H1 (cell line): ENCODE results near the gene RAD51D.

ENCODE experiments used
- GTF2F1 ChIP-seq: IDR thresholded peaks from 2 replicates; pipeline ENCODE4 v1.6.1; 2012; ENCODE audit warnings: low read depth, low read length, improper control_type of control experiment, borderline replicate concordance
- RAD21 ChIP-seq, 2 experiments: IDR thresholded peaks in 1 of 2; conservative IDR thresholded peaks in 1 of 2; 2 replicates each; pipeline ENCODE4 v1.6.1; 2011; ENCODE audit warnings: low read depth in 2 of 2, low read length in 2 of 2, improper control_type of control experiment in 1 of 2, inconsistent platforms in 1 of 2, mild to moderate bottlenecking in 1 of 2, moderate library complexity in 1 of 2
- SIX5 ChIP-seq: IDR thresholded peaks from 2 replicates; pipeline ENCODE4 v1.6.1; 2011; ENCODE audit warnings: mild to moderate bottlenecking, low read depth, low read length
- TF ChIP-seq, protein P1 (sequence below), 3 experiments: IDR thresholded peaks; 1 replicate in 2 of 3; 2 replicates in 1 of 3; pipeline versions ENCODE4 v1.5.1 to v1.6.1; 2011; ENCODE audit warnings: low read length in 3 of 3, mild to moderate bottlenecking in 3 of 3, inconsistent platforms in 2 of 3, low read depth in 1 of 3, moderate library complexity in 1 of 3; ENCODE audit not compliant: insufficient read depth in 1 of 3; ENCODE audit errors: control extremely low read depth in 1 of 3

DNA sequence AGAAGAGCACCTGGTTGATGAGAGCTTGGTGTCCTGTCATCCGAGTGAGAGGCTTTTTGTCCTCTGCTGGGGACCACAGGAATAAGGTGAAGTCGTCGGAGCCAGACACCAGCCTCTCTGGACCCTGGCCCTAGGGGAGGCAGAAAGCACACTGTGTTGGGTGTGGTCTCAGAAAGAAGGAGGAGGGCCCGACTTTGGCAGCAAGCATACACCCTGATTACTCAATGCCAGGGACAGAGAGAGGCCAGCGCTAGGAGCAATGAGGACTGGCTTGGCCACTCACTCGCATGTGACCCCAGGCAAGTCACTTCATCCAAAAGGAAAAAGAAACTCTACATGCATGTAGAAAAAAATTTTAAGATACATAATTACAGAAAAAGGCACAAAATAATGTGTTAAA, 15.7 kb upstream of the RAD51D start:
- TF ChIP-seq, protein P1, sequence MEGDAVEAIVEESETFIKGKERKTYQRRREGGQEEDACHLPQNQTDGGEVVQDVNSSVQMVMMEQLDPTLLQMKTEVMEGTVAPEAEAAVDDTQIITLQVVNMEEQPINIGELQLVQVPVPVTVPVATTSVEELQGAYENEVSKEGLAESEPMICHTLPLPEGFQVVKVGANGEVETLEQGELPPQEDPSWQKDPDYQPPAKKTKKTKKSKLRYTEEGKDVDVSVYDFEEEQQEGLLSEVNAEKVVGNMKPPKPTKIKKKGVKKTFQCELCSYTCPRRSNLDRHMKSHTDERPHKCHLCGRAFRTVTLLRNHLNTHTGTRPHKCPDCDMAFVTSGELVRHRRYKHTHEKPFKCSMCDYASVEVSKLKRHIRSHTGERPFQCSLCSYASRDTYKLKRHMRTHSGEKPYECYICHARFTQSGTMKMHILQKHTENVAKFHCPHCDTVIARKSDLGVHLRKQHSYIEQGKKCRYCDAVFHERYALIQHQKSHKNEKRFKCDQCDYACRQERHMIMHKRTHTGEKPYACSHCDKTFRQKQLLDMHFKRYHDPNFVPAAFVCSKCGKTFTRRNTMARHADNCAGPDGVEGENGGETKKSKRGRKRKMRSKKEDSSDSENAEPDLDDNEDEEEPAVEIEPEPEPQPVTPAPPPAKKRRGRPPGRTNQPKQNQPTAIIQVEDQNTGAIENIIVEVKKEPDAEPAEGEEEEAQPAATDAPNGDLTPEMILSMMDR (IDR thresholded peaks at IDR 0.05; ENCODE audit: control extremely low read depth in 1 of 3, insufficient read depth in 1 of 3, low read depth in 1 of 3, low read length in 3 of 3): no peak
- TF ChIP-seq RAD21 (IDR thresholded peaks at IDR 0.05 in 1 of 2, conservative IDR thresholded peaks at IDR 0.05 in 1 of 2; ENCODE audit: low read depth in 2 of 2, low read length in 2 of 2): no peak
- no peak for TF ChIP-seq GTF2F1
- no peak for TF ChIP-seq SIX5
